NCI-H1417 (cell line): Measurements from ENCODE around the gene OR5H6.
"Not testable (repeated sequence)": the region's sequence is repeated elsewhere in the genome, so short reads cannot be mapped to it uniquely, and the experiment has no call there.

Experiments used
- DNase-seq, 3 experiments: peaks; one replicate each; lab custom pipeline; 2025; lab: John Stamatoyannopoulos, UW

Gene OR5H6

DNA sequence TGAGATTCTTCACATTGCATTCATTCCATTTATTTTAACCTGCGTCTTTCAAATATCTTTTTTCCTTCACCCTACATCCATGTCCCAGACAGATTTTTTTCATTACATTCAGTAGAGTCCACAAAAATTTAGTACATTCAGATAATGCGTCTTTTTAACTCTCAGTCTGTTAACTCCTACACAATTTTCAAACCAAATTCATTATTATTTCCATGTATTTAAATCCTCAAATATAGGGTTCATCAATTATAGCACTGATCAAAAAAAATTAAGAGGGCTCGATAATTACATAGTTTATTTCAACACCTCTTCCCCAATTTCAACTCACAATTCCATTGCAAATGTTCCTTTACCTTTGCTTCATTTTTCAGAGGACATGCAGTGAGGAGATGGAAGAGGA is at the start of gene OR5H6:
Gene OR5H6, plus strand, starts transcription at position 301 of the 400 bp plus-strand sequence. Its CDS starts 89 bp downstream, at position 390.
- no peak for DNase-seq

DNA sequence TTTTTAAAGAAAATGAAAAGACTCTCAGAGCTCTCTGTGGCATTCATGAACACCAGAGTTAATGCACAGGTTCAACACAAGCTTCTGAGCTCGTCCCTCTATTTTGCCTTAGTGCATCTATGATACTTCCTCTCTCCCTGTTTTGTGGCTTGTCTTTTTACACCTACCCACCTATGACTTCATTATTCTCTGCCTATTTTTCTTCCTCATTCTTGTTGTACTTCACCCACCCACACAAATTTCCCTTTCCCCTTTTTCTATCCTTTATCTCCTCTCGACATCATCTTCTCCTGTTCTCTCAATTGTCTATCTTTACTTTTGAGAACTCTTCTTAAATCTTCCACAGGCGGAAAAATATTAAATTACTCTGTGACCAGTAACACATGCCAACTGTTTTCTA is 49.0 kb upstream of the OR5H6 start:
- DNase-seq, result no peak

DNA sequence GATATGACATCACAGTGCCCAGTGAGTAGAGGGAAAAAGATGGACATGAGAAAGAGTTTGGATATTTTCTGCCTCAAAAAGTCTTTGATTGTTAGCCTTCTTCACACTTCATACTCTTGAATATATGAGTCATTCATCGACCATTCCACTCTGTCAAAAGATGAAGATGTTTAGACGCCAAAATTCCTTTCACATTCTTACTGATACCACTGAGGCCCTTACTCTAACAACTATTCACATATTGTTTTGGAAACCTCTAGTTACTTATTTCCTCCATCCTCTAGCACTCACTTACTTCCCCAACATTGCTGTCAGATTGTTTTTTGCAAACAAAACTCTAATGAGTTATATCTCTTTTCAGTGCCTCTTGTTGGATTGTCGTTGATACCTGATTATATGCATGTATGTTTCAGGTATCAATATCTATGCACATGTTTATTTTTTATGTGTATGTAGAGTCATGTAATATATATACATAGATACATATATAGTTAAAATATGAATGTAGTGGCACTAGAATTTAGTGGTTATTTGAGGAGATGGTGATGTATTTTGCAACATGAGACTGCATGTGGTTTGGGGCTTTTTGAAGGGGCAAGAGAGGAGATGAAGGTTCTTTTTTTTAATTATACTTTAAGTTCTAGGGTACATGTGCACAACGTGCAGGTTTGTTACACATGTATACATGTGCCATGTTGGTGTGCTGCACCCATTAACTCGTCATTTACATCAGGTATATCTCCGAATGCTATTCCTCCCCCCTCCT is 40.0 kb upstream of the OR5H6 start:
- DNase-seq, result no peak

DNA sequence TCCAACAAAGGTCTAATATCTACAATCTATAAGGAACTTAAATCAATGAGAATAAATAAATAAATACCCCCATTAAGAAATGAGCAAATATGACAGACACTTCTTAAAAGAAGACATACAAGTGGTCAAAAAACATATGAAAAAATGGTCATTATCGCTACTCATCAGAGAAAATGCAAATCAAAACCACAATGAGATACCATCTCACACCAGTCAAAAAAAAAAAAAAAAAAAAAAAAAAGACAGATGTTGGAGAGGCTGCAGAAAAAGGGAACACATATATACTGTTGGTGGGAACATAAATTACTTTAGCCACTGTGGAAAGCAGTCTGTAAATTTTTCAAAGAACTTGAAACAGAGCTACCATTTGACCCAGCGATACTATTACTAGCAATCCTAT is 31.6 kb upstream of the OR5H6 start:
- DNase-seq, result no peak

DNA sequence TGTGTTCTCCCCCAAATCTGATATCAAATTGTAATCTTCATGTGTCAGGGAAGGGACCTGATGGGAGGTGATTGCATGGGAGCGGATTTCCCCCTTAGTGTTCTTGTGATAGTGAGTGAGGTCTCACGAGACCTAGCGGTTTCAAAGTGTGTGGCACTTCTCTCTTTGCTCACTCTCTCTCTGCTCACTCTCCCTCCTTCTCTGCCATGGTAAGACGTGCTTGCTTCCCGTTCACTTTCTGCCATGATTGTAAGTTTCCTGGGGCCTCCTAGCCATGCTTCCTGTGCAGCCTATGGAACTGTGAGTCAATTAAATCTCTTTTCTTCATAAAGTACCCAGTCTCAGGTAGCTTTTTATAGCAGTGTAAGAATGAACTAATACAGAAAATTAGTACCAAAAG is 30.6 kb upstream of the OR5H6 start:
- DNase-seq, result no peak

DNA sequence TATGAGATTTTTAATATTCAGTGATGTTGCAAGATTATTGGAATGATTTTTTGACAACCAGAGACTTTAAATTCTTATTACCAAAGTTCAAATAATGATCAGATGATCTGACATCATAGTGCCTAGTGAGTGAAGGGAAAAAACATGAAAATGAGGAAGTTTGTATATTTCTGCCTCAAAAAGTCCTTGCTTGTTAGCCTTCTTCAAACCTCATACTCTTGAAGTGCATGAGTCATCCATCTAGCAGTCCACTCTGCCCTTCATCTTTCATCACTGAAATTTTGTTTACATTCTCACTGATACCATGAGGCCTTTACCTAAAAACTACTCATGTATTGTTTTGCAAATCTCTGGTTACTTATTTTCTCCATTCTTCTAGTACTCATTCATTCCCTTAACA is 23.9 kb upstream of the OR5H6 start:
- DNase-seq, result no peak

DNA sequence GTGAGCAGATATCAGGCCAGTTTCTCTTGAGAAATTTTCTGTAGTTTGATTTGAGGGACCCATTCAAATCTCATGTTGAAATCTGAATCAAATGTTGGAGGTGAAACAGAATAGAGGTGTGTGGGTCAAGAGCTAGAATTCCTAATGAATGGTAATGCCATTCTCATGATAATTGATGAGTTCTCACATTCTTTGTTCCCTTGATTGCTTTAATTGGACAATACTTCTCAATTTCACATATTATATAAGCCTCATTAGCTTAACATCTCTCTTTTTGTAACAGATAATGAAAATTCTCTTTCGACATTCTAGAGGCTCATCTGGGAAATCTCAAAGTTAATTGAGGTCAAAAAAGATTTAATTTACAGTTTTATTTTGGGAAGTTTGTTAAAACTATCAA is 21.9 kb upstream of the OR5H6 start:
- DNase-seq, result no peak

DNA sequence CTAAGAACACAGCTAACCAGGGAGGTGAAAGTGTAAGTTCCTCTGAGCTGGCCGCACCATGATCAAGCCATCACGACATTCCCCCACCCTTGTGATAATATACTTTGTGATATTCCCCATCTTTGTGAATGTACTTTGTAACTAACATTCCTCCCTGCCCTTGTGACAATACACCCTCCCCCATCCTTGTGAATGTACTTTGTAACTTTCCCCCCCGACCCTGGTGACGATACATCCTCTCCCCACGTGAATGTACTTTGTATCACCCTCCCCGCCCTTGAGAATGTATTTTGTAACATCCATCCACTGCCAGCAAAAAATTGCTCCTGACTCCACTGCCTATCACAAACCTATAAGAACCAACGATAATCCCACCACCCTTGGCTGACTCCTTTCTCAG is 20.2 kb upstream of the OR5H6 start:
- no peak for DNase-seq

DNA sequence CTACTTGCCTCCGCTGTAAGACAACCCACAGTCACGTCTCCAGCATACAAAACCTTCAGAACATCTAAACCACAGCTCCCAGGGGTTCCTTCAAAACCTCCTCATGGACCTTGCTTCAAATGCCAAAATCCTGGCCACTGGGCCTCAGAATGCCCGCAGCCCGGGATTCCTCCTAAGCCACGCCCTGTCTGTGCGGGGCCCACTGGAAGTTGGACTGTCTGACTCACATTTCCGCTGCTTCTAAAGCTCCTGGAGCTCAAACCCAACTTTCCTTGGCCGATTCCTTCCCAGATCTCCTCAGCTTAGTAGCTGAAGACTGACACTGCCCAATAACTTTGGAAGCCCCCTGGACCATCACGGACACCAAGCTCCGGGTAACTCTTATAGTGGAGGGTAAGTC is 17.9 kb upstream of the OR5H6 start:
- DNase-seq, result no peak

DNA sequence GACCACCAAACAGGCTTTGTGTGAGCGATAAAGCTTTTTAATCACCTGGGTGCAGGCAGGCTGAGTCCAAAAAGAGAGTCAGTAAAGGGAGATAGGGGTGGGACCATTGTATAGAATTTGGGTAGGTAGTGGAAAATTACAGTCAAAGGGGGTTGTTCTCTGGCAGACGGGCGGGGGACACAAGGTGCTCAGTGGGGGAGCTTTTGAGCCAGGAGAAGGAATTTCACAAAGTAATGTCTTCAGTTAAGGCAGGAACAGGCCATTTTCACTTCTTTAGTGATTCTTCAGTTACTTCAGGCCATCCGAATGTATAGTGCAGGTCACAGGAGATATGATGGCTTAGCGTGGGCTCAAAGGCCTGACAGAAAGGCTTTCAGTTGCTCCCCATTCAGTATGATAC is 8.0 kb upstream of the OR5H6 start:
- DNase-seq, result not testable (repeated sequence)

DNA sequence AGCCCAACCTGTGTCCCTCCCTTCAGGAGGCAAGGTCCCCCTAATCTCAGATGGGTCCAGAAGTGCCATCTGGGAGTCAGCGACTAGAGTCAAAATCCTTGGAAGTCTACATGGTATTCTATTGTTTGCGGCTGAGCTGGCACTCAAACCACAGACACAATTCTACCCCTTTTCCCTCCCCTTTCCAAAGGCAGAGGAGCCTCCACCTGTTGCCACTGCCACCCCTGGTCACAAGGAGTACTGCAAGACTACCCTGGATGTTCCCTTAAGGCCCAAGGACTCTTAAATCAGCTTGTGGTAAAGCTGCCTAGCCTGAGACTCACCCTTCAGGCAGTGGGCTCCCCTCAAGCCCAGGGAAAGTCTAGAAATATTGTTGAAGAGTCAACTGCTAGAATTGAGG is 4.3 kb upstream of the OR5H6 start:
- DNase-seq, result no peak

DNA sequence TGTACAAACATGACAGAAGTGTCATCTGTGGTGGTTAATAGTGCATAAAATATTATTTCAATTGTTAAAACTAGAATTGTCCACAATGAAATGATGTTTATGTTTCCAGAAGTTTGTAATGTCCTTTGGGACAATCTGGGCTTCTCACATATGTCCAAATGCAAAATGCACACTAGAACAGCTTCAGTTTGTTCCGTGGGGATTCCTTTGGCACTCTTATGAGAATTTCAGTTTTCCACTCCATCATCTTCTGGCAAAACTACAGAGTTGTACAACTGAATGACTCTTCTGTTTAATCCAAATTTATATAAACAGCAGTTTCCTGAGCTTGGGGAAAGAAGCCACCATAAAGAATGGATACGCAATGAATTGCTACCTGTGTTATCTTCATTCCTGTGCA is 2.0 kb upstream of the OR5H6 start:
- no peak for DNase-seq

DNA sequence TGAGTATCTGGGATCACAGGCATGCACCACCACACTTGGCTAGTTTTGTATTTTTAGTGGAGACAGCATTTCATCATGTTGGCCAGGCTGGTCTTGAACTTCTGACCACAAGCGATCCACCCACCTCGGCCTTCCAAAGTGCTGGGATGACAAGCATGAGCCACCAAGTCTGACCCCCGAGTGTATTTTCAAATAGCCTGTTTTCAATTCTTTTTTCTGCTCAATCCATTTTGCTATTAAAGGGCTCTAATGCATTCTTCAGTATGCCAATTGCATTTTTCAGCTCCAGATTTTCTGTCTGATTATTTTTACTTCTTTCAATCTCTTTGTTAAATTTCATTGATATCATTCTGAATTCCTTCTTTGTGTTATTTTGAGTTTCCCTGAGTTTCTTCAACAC is 5.8 kb downstream of the OR5H6 start:
- no peak for DNase-seq

DNA sequence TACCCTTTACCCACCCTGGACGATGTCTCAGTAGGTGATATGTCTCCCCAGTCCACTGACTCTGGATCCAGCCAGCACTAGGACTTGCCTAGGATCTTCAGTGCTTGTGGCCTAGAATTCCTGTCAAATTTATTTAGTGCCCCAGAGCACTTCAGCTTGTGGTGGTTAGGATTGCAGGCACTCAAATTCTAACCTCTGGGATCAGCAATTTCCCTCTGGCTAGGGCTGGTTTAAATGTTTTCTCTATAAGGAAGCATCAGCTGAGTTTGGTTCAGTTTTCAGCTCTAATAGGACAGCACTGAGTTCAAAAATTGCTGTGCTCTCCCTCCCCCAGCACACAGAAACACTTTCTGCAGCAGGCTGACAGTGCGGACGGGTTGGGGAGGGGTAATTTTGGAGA is 8.1 kb downstream of the OR5H6 start:
- DNase-seq, result no peak

DNA sequence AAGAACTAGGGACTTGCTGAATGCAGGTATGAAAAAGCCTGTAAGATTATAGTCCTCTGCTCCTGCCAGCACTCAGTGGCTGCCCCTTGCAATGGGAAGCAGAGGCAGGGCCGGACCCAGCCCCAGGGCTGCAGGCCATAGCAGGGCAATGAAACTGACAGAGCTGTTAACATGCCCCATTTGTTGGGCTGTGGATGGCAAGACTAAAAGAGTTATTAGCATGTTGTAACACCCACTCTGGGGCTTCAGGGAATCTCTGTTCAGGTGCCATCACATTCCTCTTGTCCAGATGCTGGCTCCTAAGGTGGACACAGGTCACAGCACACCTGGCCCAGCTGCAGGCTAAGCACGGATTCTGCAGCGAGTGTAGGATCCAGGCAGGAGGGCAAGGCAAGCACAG is 10.9 kb downstream of the OR5H6 start:
- DNase-seq, result no peak

DNA sequence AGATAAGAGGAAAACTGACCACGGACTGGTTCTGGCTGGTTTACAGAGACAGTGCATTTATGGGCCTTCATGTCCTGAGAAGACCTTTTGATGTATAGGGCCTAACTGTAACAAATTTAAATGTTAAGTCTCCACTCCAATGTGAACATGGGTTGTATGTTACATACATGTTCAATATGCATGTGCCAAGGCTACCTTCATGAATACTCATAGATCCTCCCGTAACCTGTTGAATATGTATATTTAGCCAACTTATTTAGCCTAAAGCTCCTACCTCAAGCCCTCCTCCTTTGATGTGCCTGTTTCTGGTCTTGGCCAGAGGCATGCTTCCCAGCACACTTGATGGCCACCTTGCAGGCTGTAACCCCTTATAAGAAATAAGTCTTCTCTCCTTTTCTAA is 18.2 kb downstream of the OR5H6 start, which contains the start of gene OR5H2:
Gene OR5H2, plus strand, starts transcription at position 301 of the 400 bp plus-strand sequence. CDS start 398 bp downstream, outside the sequence.
- no peak for DNase-seq

DNA sequence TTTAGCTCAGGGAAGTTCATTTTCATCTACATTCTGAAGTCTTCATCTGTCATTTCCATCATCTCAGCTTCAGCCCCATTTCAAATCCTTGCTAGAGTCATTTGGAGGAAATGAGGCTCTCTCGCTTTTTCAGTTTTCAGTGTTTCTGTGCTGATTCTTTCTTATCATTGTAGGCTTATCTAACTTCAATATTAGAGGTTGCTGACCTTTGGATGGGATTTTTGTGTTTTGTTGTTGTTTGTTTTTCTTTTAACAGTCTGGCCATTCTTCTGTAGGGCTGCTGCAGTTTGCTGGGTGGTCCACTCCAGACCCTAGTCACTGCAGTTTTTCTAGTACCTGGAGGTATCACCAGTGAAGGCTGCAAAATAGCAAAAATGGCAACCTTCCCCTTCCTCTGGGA is 26.9 kb downstream of the OR5H6 start:
- no peak for DNase-seq

DNA sequence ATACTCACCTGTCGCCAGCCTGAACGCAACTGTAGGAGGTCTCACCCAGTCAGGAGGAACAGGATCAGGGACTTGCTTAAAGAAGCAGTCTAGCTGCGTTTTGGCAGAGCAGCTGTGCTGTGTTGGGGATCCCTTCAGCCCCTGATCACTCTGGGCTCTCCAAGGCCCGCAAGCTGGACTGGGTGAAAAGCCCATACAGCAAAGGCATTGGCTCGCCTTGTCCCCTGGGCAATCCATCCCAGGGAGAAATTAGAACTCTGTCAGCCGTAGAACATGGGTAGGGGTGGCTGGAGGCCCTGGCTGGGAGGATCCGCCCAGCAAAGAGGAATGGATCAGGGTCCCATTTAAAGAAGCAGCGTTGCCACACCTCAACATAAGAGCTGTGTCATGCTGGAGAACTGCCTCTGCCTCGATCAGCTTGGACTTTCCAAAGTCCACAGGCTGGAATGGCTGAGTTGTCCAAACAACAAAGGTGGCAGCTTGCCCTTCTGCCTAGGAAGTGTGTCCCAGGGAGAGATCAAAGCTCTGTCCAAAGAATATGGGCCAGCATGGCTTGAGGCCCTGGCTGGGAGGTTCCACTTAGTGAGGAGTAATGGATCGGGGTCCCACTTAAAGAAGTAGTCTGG is 27.4 kb downstream of the OR5H6 start:
- DNase-seq, result no peak
